Dermis lymphatic vessel endothelial cell (primary cell): ENCODE results near the gene RAB8B. TPM values are rescaled to one million over a fixed set of nuclear protein-coding genes. Genes with fewer than 3 reads are reported as not detected.

Experiments used
- total RNA-seq: library from RNA; depleted of rRNA; stranded (reverse); fragments of >200 nt; gene quantifications from 2 replicates; pipeline ENCODE4 v1.2.1, GENCODE V29; 2014

Gene RAB8B
- 73.9 and 84.5 TPM in 2 replicates for total RNA-seq

GRCh38 chr15:63188926-63189871 is at the start of gene RAB8B:
TSS of gene RAB8B (plus strand) at chr15:63189606. CDS start at chr15:63189625, 19 bp downstream.

GRCh38 chr15:63157118-63157843 is 32.1 kb upstream of the RAB8B start, which contains the start of gene RPS27L:
TSS of gene RPS27L (minus strand) at chr15:63157477. CDS start at chr15:63157405, 72 bp downstream.

GRCh38 chr15:63277038-63277892 is 87.9 kb downstream of the RAB8B start, which contains the start of gene APH1B:
TSS of gene APH1B (plus strand) at chr15:63277605. CDS start at chr15:63277624, 19 bp downstream.

Other genes starting within 250 kb of the RAB8B start
- 164 and 181 TPM in 2 replicates for gene TPM1, start 146.9 kb upstream of the RAB8B start, total RNA-seq
- gene LACTB, start 67.7 kb upstream of the RAB8B start, total RNA-seq: 24.1 TPM in 2 replicates
- gene RPS27L, start 32.1 kb upstream of the RAB8B start, total RNA-seq: 256 and 303 TPM in 2 replicates
- 27.8 and 31.8 TPM in 2 replicates for gene APH1B, start 88.0 kb downstream of the RAB8B start, total RNA-seq
- 0.60 and 0.98 TPM in 2 replicates for gene CA12, start 192.2 kb downstream of the RAB8B start, total RNA-seq